Activated naive CD8-positive, alpha-beta T cell treated with anti-CD3 and anti-CD28 coated beads, Interleukin-2, amount 10 ng/mL, durations not matched to agents 7 days and 5 days (primary cell): Measurements from ENCODE around the gene PPP1R15A. TPM values are rescaled to one million over a fixed set of nuclear protein-coding genes. Genes with fewer than 3 reads are reported as not detected.
"Not testable (repeated sequence)": the region's sequence is repeated elsewhere in the genome, so short reads cannot be mapped to it uniquely, and the experiment has no call there.

Source experiments
- ATAC-seq: fragments of 150-1000 bp; cut with Tn5 transposase; one replicate; pipeline ENCODE4 v1.10.0; 2021; ENCODE audit warnings: low read depth, moderate library complexity
- POLR2A ChIA-PET: fragments of 350-600 bp; sonication (Branson Sonifier 250); formaldehyde crosslinking; loops from one replicate; lab custom pipeline; 2021; ENCODE audit warnings: antibody characterized with exemption; lab: Charles Lee
- DNase-seq: peaks from one replicate; pipeline ENCODE4 v3.0.0; 2021
- H3K27ac Mint-ChIP-seq: one replicate; pipeline ENCODE4 v1.8.0; 2022; ENCODE audit warnings: mild to moderate bottlenecking, mixed read lengths
- H3K27me3 Mint-ChIP-seq: one replicate; pipeline ENCODE4 v1.8.0; 2022; ENCODE audit warnings: mild to moderate bottlenecking, moderate library complexity, mixed read lengths
- H3K36me3 Mint-ChIP-seq: one replicate; pipeline ENCODE4 v1.8.0; 2021; ENCODE audit warnings: mild to moderate bottlenecking, mixed read lengths
- H3K4me1 Mint-ChIP-seq: one replicate; pipeline ENCODE4 v1.8.0; 2021; ENCODE audit warnings: mixed read lengths
- H3K4me3 Mint-ChIP-seq: one replicate; pipeline ENCODE4 v1.8.0; 2022; ENCODE audit warnings: mild to moderate bottlenecking, moderate library complexity, mixed read lengths
- H3K9me3 Mint-ChIP-seq: one replicate; pipeline ENCODE4 v1.8.0; 2021; ENCODE audit warnings: mixed read lengths
- total RNA-seq, 2 experiments: library from RNA; stranded (reverse); gene quantifications; one replicate each; pipeline ENCODE4 v1.2.3, GENCODE V29; 2021

PPP1R15A gene
- total RNA-seq, 2 experiments from 2014 or later, result 82.8 to 83.9 TPM

GRCh38 chr19:48877855-48878195 lies 5.6 kb downstream of the PPP1R15A start:
- no peak for ATAC-seq
- POLR2A ChIA-PET, result interaction anchor here (1.1 kb wide), 1 partner anchor 24 kb away, joined by 3 read pairs; no protein-coding TSS in a partner anchor
- Mint-ChIP-seq H3K4me3 (no peak overlapping the region), H3K9me3 (peaks cover 2% of the 10 kb centered on the region), H3K27ac (peak overlapping the region; percentile 20), H3K36me3 (peaks cover 39% of the 10 kb centered on the region), H3K27me3 (no peaks in the 10 kb centered on the region), H3K4me1 (peaks cover 42% of the 10 kb centered on the region)
- DNase-seq, result no peak

GRCh38 chr19:48878196-48879024 lies 6.2 kb downstream of the PPP1R15A start:
- POLR2A ChIA-PET, result interaction anchor here (0.6 to 1.2 kb wide), 3 partner anchors 18 to 238 kb away, joined by 3 to 4 read pairs (median 4); no protein-coding TSS in a partner anchor
- Mint-ChIP-seq H3K4me3 (no peak overlapping the region), H3K4me1 (peaks cover 37% of the 10 kb centered on the region), H3K9me3 (peaks cover 2% of the 10 kb centered on the region), H3K36me3 (peaks cover 37% of the 10 kb centered on the region), H3K27ac (peak overlapping the region; percentile 65), H3K27me3 (no peaks in the 10 kb centered on the region)
- no peak for DNase-seq
- no peak for ATAC-seq

GRCh38 chr19:48879025-48879637 lies 6.9 kb downstream of the PPP1R15A start:
- Mint-ChIP-seq H3K27ac (no peak overlapping the region), H3K27me3 (no peaks in the 10 kb centered on the region), H3K4me3 (no peak overlapping the region), H3K36me3 (peaks cover 29% of the 10 kb centered on the region), H3K9me3 (peaks cover 2% of the 10 kb centered on the region), H3K4me1 (peaks cover 30% of the 10 kb centered on the region)
- no peak for ATAC-seq
- POLR2A ChIA-PET, result interaction anchor here (0.7 to 1.2 kb wide), 2 partner anchors 17 to 91 kb away, joined by 3 to 4 read pairs; no protein-coding TSS in a partner anchor
- DNase-seq, result no peak

GRCh38 chr19:48879696-48880095 lies 7.5 kb downstream of the PPP1R15A start:
- not testable (repeated sequence) for H3K27me3 Mint-ChIP-seq, H3K9me3 Mint-ChIP-seq, ATAC-seq, H3K4me3 Mint-ChIP-seq, H3K27ac Mint-ChIP-seq, DNase-seq
- POLR2A ChIA-PET, result interaction anchor here (0.7 to 3.1 kb wide), 4 partner anchors 7 to 91 kb away, joined by 3 to 14 read pairs (median 4); partner anchors contain the start of gene PPP1R15A
- Mint-ChIP-seq H3K4me1 (peaks cover 24% of the 10 kb centered on the region), H3K36me3 (peaks cover 26% of the 10 kb centered on the region)

GRCh38 chr19:48881741-48882657 lies 9.8 kb downstream of the PPP1R15A start:
- DNase-seq, result no peak
- POLR2A ChIA-PET, result interaction anchor here (0.6 to 3.1 kb wide), 5 partner anchors 10 to 80 kb away, joined by 3 to 14 read pairs (median 6); partner anchors contain the start of gene PPP1R15A
- no peak overlapping the region for H3K4me3 Mint-ChIP-seq

GRCh38 chr19:48883726-48884125 lies 11.5 kb downstream of the PPP1R15A start:
- DNase-seq (no peak), ATAC-seq (no peak)
- POLR2A ChIA-PET, result interaction anchor here (3.7 kb wide), 1 partner anchor 8 kb away, joined by 16 read pairs; no protein-coding TSS in a partner anchor
- Mint-ChIP-seq H3K4me3 (no peak overlapping the region), H3K9me3 (peaks cover 2% of the 10 kb centered on the region), H3K4me1 (peaks cover 3% of the 10 kb centered on the region), H3K27me3 (no peaks in the 10 kb centered on the region), H3K27ac (no peak overlapping the region), H3K36me3 (peaks cover under 1% of the 10 kb centered on the region)

More at GRCh38 chr19:48881741-48882657, 9.8 kb downstream of the PPP1R15A start:
- no peak overlapping the region for H3K27ac Mint-ChIP-seq
- peaks cover 2% of the 10 kb centered on the region for H3K9me3 Mint-ChIP-seq
- no peaks in the 10 kb centered on the region for H3K27me3 Mint-ChIP-seq
- peaks cover 14% of the 10 kb centered on the region for H3K36me3 Mint-ChIP-seq
- H3K4me1 Mint-ChIP-seq, result peaks cover 14% of the 10 kb centered on the region
- peak; percentile 33 for ATAC-seq

- POLR2A ChIA-PET, result interaction anchor here (0.7 to 2.2 kb wide), 5 partner anchors 8 to 665 kb away, joined by 3 to 9 read pairs (median 6); partner anchors contain the start of genes NUCB1 and PPP1R15A
- DNase-seq (no peak), ATAC-seq (no peak)
- Mint-ChIP-seq H3K9me3 (no peaks in the 10 kb centered on the region), H3K27ac (no peak overlapping the region), H3K27me3 (peaks cover 5% of the 10 kb centered on the region), H3K36me3 (no peaks in the 10 kb centered on the region), H3K4me1 (no peaks in the 10 kb centered on the region), H3K4me3 (no peak overlapping the region)
These were observed 15.8 kb downstream of the PPP1R15A start for GRCh38 chr19:48887861-48888612.

GRCh38 chr19:48889496-48889895 lies 17.3 kb downstream of the PPP1R15A start:
- not testable (repeated sequence) for H3K4me3 Mint-ChIP-seq, H3K27ac Mint-ChIP-seq, H3K4me1 Mint-ChIP-seq, H3K36me3 Mint-ChIP-seq, H3K9me3 Mint-ChIP-seq, DNase-seq, ATAC-seq
- H3K27me3 Mint-ChIP-seq, result peaks cover 15% of the 10 kb centered on the region
- POLR2A ChIA-PET, result interaction anchor here (1.1 kb wide), 2 partner anchors 11 to 17 kb away, joined by 3 to 6 read pairs; partner anchors contain the start of genes NUCB1 and PPP1R15A

- peaks cover 25% of the 10 kb centered on the region for H3K27me3 Mint-ChIP-seq
- ATAC-seq, result no peak
- no peak overlapping the region for H3K27ac Mint-ChIP-seq
- POLR2A ChIA-PET, result no interaction called here
- H3K36me3 Mint-ChIP-seq, result no peaks in the 10 kb centered on the region
- H3K4me3 Mint-ChIP-seq, result no peak overlapping the region
- DNase-seq, result no peak
- H3K9me3 Mint-ChIP-seq, result no peaks in the 10 kb centered on the region
- H3K4me1 Mint-ChIP-seq, result no peaks in the 10 kb centered on the region
These were observed 18.3 kb downstream of the PPP1R15A start for GRCh38 chr19:48890551-48890950.

- peaks cover 36% of the 10 kb centered on the region for H3K27me3 Mint-ChIP-seq
- peak overlapping the region; percentile 68 for H3K4me3 Mint-ChIP-seq
These were observed 23.0 kb downstream of the PPP1R15A start for GRCh38 chr19:48895226-48895625.

GRCh38 chr19:48896191-48896720 lies 24.0 kb downstream of the PPP1R15A start:
- DNase-seq, result peak; percentile 65
- peak overlapping the region; percentile 42 for H3K27ac Mint-ChIP-seq
- no peaks in the 10 kb centered on the region for H3K9me3 Mint-ChIP-seq
- H3K4me3 Mint-ChIP-seq, result peak overlapping the region; percentile 68
- POLR2A ChIA-PET, result interaction anchor here (0.8 to 2.3 kb wide), 8 partner anchors 9 to 68 kb away, joined by 3 to 9 read pairs (median 5); partner anchors contain the start of gene PPP1R15A
- H3K4me1 Mint-ChIP-seq, result peaks cover 15% of the 10 kb centered on the region
- ATAC-seq, result peak; percentile 15
- peaks cover 7% of the 10 kb centered on the region for H3K36me3 Mint-ChIP-seq
- peaks cover 36% of the 10 kb centered on the region for H3K27me3 Mint-ChIP-seq

More at GRCh38 chr19:48895226-48895625, 23.0 kb downstream of the PPP1R15A start:
- no peak for DNase-seq
- Mint-ChIP-seq H3K27ac (no peak overlapping the region), H3K9me3 (no peaks in the 10 kb centered on the region), H3K36me3 (peaks cover 2% of the 10 kb centered on the region), H3K4me1 (peaks cover 13% of the 10 kb centered on the region)
- POLR2A ChIA-PET, result interaction anchor here (1.0 to 2.3 kb wide), 3 partner anchors 8 to 69 kb away, joined by 3 to 7 read pairs (median 6); no protein-coding TSS in a partner anchor
- no peak for ATAC-seq
